GM12878 (cell line): Measurements from ENCODE around the gene IL36B. TPM values are rescaled to one million over a fixed set of nuclear protein-coding genes. Genes with fewer than 3 reads are reported as not detected.

Experiments
- ATAC-seq: fragments of 200-7000 bp; cut with Tn5 transposase; 3 replicates; pipeline ENCODE4 v1.9.1; 2020; ENCODE audit warnings: mild to moderate bottlenecking, moderate library complexity
- BruUV-seq: library from RNA; stranded (reverse); fragments of 400-500 nt; replicated peaks from 2 replicates; lab custom pipeline; 2021; lab: Mats Ljungman, UMichigan
- CTCF ChIA-PET: fragments of 300-600 bp; sonication (Branson Sonifier 250); formaldehyde crosslinking; extraction: SDS; loops from one replicate; lab custom pipeline; 2021; ENCODE audit warnings: inconsistent platforms; lab: Yijun Ruan, JAX
- POLR2A ChIA-PET: fragments of 350-600 bp; formaldehyde crosslinking; extraction: SDS; loops from one replicate; lab custom pipeline; 2021; ENCODE audit warnings: inconsistent platforms; lab: Charles Lee
- RAD21 ChIA-PET: fragments of 300-600 bp; sonication (Branson Sonifier 250); formaldehyde crosslinking; loops from one replicate; lab custom pipeline; 2023; ENCODE audit warnings: antibody characterized with exemption; ENCODE audit not compliant: unreplicated experiment; lab: Charles Lee
- SMC1A ChIA-PET: fragments of 300-600 bp; sonication (Branson Sonifier 250); formaldehyde crosslinking; loops from one replicate; lab custom pipeline; 2023; ENCODE audit not compliant: unreplicated experiment, uncharacterized antibody; lab: Charles Lee
- DNase-seq: peaks from one replicate; pipeline ENCODE4 v3.0.0-alpha.2; 2011; ENCODE audit warnings: low read depth, low spot score
- FAIRE-seq: peaks from 3 replicates; lab custom pipeline; 2011; peaks lifted over from hg19 to GRCh38; lab: Jason Lieb, UNC
- H2AFZ ChIP-seq: 2 replicates; pipeline ENCODE4 v1.6.0; 2011; ENCODE audit warnings: low read depth, low read length, control low read depth; ENCODE audit not compliant: control insufficient read depth
- H3K27ac ChIP-seq: 2 replicates; pipeline ENCODE4 v1.5.1; 2011; ENCODE audit warnings: control low read depth; ENCODE audit not compliant: control insufficient read depth, insufficient read depth
- H3K27me3 ChIP-seq, 2 experiments: replicated peaks in 1 of 2; 2 replicates each; pipeline versions ENCODE4 v1.6.0 to v1.6.1; 2011; ENCODE audit warnings: low read length in 1 of 2; ENCODE audit not compliant: control insufficient read depth in 2 of 2, insufficient read depth in 2 of 2
- H3K36me3 ChIP-seq, 2 experiments: 2 replicates each; pipeline ENCODE4 v1.5.1; 2011; ENCODE audit warnings: low read length in 1 of 2; ENCODE audit not compliant: control insufficient read depth in 2 of 2, insufficient read depth in 2 of 2
- H3K4me1 ChIP-seq: 2 replicates; pipeline ENCODE4 v1.6.1; 2011; ENCODE audit warnings: mild to moderate bottlenecking, low read length, moderate library complexity, mixed read lengths; ENCODE audit not compliant: control insufficient read depth, insufficient read depth
- H3K4me2 ChIP-seq: 2 replicates; pipeline ENCODE4 v1.6.0; 2011; ENCODE audit warnings: control low read depth; ENCODE audit not compliant: control insufficient read depth, insufficient read depth
- H3K4me3 ChIP-seq: fragments of 200-600 bp; sonication (generic); 2 replicates; pipeline ENCODE4 v1.5.1; 2016
- H3K79me2 ChIP-seq: 2 replicates; pipeline ENCODE4 v1.6.0; 2011; ENCODE audit warnings: low read length; ENCODE audit not compliant: control insufficient read depth, insufficient read depth
- H3K9ac ChIP-seq: 2 replicates; pipeline ENCODE4 v1.8.0; 2011; ENCODE audit warnings: low read length, control low read depth, mixed read lengths; ENCODE audit not compliant: control insufficient read depth, insufficient read depth
- H3K9me3 ChIP-seq: replicated peaks from 3 replicates; pipeline ENCODE4 v1.5.1; 2011; ENCODE audit warnings: mild to moderate bottlenecking, low read length; ENCODE audit not compliant: control insufficient read depth, insufficient read depth
- H4K20me1 ChIP-seq: 2 replicates; pipeline ENCODE4 v1.6.0; 2011; ENCODE audit not compliant: control insufficient read depth, insufficient read depth
- BCL3 ChIP-seq: IDR thresholded peaks from 2 replicates; pipeline ENCODE4 v1.6.1; 2011; ENCODE audit warnings: borderline replicate concordance, low read depth, mild to moderate bottlenecking, moderate library complexity, low read length; ENCODE audit not compliant: insufficient read depth, poor library complexity, severe bottlenecking
- CREM ChIP-seq: IDR thresholded peaks from 2 replicates; pipeline ENCODE4 v1.6.1; 2014; ENCODE audit warnings: antibody characterized with exemption, low read depth
- KAT2A ChIP-seq: conservative IDR thresholded peaks from 2 replicates; pipeline ENCODE4 v1.6.1; 2011; ENCODE audit warnings: low read depth, low read length; ENCODE audit not compliant: control insufficient read depth
- MYB ChIP-seq: fragments of 150-350 bp; IDR thresholded peaks from 2 replicates; pipeline ENCODE4 v1.6.1; 2014; ENCODE audit warnings: mild to moderate bottlenecking, low read depth, low read length, borderline replicate concordance
- NFXL1 ChIP-seq: fragments of 450-650 bp; IDR thresholded peaks from 2 replicates; pipeline ENCODE4 v1.6.1; 2017; ENCODE audit warnings: antibody characterized with exemption, mild to moderate bottlenecking, borderline replicate concordance
- RELA ChIP-seq: fragments of 450-650 bp; IDR thresholded peaks from 2 replicates; pipeline ENCODE4 v1.8.0; 2014; ENCODE audit warnings: borderline replicate concordance; ENCODE audit not compliant: partially characterized antibody
- SP1 ChIP-seq: IDR thresholded peaks from one replicate; pipeline ENCODE4 v1.6.1; 2011; ENCODE audit warnings: low read depth, low read length
- whole genome bisulfite sequencing: methylation state at CpG from one replicate; pipeline ENCODE4 v1.1.6; 2016; ENCODE audit warnings: low lambda C conversion rate; ENCODE audit not compliant: insufficient replicate concordance, insufficient coverage; ENCODE audit errors: missing lambda C conversion rate; 5-methylcytosine and 5-hydroxymethylcytosine counted together
- in situ Hi-C: fragments of 300-500 bp; cut with MboI; formaldehyde crosslinking; loops from 9 replicates; pipeline ENCODE4 v1.14.3; 2018; ENCODE audit warnings: mixed read lengths
- intact Hi-C: fragments of 100-400 bp; cut with micrococcal nuclease; formaldehyde crosslinking; loops from one replicate; pipeline ENCODE4 v1.14.2; 2022; ENCODE audit not compliant: unreplicated experiment
- polyA plus RNA-seq, 11 experiments: library from polyadenylated mRNA; depleted of rRNA in 4 of 11; unstranded in 6 of 11; stranded (reverse) in 5 of 11; fragments of >200 nt; fragmentation: Nextera tagmentation in 4 of 11; fragmentation: Illumina TruSeq in 1 of 11; extraction: Ambion mirVana in 4 of 11; extraction: Trizol in 1 of 11; gene quantifications; 1 replicate in 1 of 11; 2 replicates in 10 of 11; pipeline versions ENCODE4 v1.2.1 to v1.2.3, GENCODE V29; 2011 to 2016; ENCODE audit warnings: inconsistent platforms in 2 of 11, missing spikeins in 2 of 11, low read depth in 1 of 11
- total RNA-seq, 4 experiments: library from RNA; depleted of rRNA in 3 of 4; stranded (reverse); fragments of >200 nt in 3 of 4; fragmentation: Illumina TruSeq in 1 of 4; extraction: Trizol in 1 of 4; gene quantifications; 2 replicates each; pipeline versions ENCODE4 v1.2.1 to v1.2.3, GENCODE V29; 2013 to 2021

IL36B gene
- total and polyA plus RNA-seq, 10 of the 15 experiments (the other 5 are each of a cell fraction or from before 2014, with no cell fraction given): not detected

GRCh38 chr2:113012436-113013335, 40.0 kb downstream of the IL36B start (continued):
- no peak for TF ChIP-seq BCL3
- TF ChIP-seq MYB: no peak
- TF ChIP-seq KAT2A: no peak

- no peaks in the 10 kb centered on the region for H3K9me3 ChIP-seq
- no peak overlapping the region for H3K4me2 ChIP-seq
- H3K79me2 ChIP-seq: no peaks in the 10 kb centered on the region
- no peak overlapping the region for H3K27ac ChIP-seq
- H4K20me1 ChIP-seq: no peaks in the 10 kb centered on the region
- intact Hi-C loops (no loop called here), in situ Hi-C loops (no loop called here)
- POLR2A ChIA-PET: no interaction called here
- H3K36me3 ChIP-seq: no peaks in the 10 kb centered on the region
- H3K9ac ChIP-seq: no peak overlapping the region
- CTCF ChIA-PET: no interaction called here
- RAD21 ChIA-PET: no interaction called here
- H3K27me3 ChIP-seq: no peaks in the 10 kb centered on the region; a peak in 1 of 4 replicates
- FAIRE-seq: no peak
- no peak for ATAC-seq
- no peak overlapping the region for H3K4me3 ChIP-seq
- WGBS: 73% methylated on average over 1 of the region's 1 CpG
- no peak for DNase-seq
- no peak for TF ChIP-seq NFXL1
- no peak for TF ChIP-seq CREM
- TF ChIP-seq RELA: no peak
- no peak for TF ChIP-seq SP1
- SMC1A ChIA-PET: no interaction called here
- no peaks in the 10 kb centered on the region for H3K4me1 ChIP-seq
- no peak overlapping the region for H2AFZ ChIP-seq
- no TSS peak for BruUV-seq
These were observed 41.6 kb downstream of the IL36B start for GRCh38 chr2:113011108-113011507.
